Measurements from ENCODE around the gene NUDT21.

- no peak for TF ChIP-seq CTCF (conservative IDR thresholded peaks at IDR 0.05; ENCODE audit: low read length)
- TF ChIP-seq EZH2phosphoT487 (IDR thresholded peaks at IDR 0.05; ENCODE audit: borderline replicate concordance), result no peak
These were observed 23.0 kb downstream of the NUDT21 start for GRCh38 chr16:56428091-56428490.

All from Loucy (cell line).